Astrocyte of the cerebellum (primary cell): ENCODE data around the gene E4F1.

Experiments
- DNase-seq: peaks from one replicate; pipeline ENCODE4 v3.0.0-alpha.2; 2011; ENCODE audit warnings: low read depth
- H3K4me3 ChIP-seq: 2 replicates; pipeline ENCODE4 v1.5.1; 2011; ENCODE audit warnings: mild to moderate bottlenecking, low read depth, low read length, moderate library complexity
- in situ Hi-C: cut with HindIII; loops from 2 replicates; pipeline ENCODE4 v1.10.0; 2017; ENCODE audit warnings: low sequenced_read_pairs
- TF ChIP-seq, protein P1 (sequence below): IDR thresholded peaks from 2 replicates; pipeline ENCODE4 v1.5.1; 2012; ENCODE audit warnings: low read length, low read depth, moderate library complexity, mild to moderate bottlenecking; ENCODE audit errors: missing control alignments

Gene E4F1

GRCh38 chr16:2232094-2232990 is 9.0 kb downstream of the E4F1 start:
- DNase-seq: no peak
- TF ChIP-seq, protein P1, sequence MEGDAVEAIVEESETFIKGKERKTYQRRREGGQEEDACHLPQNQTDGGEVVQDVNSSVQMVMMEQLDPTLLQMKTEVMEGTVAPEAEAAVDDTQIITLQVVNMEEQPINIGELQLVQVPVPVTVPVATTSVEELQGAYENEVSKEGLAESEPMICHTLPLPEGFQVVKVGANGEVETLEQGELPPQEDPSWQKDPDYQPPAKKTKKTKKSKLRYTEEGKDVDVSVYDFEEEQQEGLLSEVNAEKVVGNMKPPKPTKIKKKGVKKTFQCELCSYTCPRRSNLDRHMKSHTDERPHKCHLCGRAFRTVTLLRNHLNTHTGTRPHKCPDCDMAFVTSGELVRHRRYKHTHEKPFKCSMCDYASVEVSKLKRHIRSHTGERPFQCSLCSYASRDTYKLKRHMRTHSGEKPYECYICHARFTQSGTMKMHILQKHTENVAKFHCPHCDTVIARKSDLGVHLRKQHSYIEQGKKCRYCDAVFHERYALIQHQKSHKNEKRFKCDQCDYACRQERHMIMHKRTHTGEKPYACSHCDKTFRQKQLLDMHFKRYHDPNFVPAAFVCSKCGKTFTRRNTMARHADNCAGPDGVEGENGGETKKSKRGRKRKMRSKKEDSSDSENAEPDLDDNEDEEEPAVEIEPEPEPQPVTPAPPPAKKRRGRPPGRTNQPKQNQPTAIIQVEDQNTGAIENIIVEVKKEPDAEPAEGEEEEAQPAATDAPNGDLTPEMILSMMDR: no peak
- in situ Hi-C loops: no loop called here
- no peak overlapping the region for H3K4me3 ChIP-seq

DNA sequence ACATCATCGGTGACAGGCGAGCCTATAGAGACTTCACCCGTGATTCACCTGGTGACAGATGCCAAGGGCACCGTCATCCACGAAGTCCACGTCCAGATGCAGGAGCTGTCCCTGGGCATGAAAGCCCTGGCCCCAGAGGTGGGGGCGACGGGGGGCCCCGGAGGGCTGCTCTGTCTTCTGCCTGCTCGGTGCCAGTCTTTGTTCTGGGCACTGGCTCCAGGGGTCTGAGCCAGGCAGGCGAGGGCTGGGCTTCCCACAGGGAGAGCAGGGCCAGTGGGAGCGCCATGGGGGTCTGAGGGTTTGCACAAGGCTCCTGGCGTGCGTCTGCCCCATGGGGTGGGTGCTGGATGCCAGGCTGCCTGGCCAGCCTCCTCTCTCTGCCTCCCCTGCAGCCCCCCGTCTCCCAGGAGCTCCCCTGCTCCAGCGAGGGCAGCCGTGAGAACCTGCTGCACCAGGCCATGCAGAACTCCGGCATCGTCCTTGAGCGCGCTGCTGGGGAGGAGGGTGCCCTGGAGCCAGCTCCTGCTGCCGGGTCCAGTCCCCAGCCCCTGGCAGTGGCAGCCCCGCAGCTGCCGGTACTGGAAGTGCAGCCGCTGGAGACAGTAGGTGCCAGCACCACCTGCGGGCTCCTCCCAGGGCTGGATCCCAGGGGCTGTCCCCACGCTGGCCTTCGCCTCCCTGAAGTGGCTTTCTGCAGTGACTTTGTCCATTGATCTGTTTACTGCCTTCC is 9.8 kb downstream of the E4F1 start:
- TF ChIP-seq, protein P1: no peak
- no peak for DNase-seq
- in situ Hi-C loops: no loop called here
- no peak overlapping the region for H3K4me3 ChIP-seq

DNA sequence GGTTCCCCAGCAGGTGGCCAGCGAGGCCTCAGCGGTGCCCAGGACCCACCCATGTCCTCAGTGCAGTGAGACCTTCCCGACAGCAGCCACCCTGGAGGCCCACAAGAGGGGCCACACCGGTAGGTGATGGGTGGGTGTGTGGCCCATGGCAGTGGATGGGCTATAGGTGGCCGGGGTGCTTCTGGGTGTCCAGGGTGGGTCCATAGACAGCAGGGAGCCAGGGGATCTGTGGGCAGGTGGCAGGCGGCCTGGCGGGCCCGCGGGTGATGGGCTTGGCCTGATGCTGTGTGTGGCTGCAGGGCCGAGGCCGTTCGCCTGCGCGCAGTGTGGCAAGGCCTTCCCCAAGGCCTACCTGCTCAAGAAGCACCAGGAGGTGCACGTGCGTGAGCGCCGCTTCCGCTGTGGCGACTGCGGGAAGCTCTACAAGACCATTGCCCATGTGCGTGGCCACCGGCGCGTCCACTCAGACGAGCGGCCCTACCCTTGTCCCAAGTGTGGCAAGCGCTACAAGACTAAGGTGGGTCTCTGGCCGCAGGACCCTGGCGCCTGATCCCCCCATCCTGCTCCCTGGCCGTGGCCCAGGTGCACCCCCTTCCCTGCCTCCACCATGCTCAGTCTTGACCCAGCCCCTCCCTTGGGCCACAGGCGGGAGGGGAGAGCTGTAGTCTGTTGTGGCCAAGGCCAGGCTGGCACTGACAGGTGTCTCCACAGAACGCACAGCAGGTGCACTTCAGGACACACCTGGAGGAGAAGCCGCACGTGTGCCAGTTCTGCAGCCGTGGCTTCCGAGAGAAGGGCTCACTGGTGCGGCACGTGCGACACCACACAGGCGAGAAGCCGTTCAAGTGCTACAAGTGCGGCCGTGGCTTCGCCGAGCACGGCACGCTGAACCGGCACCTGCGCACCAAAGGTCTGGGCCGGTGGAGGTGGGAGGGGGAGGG is 10.8 kb downstream of the E4F1 start:
- no peak overlapping the region for H3K4me3 ChIP-seq
- in situ Hi-C loops: no loop called here
- TF ChIP-seq, protein P1: no peak
- DNase-seq: no peak

GRCh38 chr16:2234813-2235170 is 11.4 kb downstream of the E4F1 start:
- TF ChIP-seq, protein P1: no peak
- in situ Hi-C loops: no loop called here
- no peak for DNase-seq
- no peak overlapping the region for H3K4me3 ChIP-seq

GRCh38 chr16:2235234-2235651 is 11.9 kb downstream of the E4F1 start:
- no peak for DNase-seq
- no peak overlapping the region for H3K4me3 ChIP-seq
- in situ Hi-C loops: no loop called here
- TF ChIP-seq, protein P1: no peak
